ENCODE data around the gene IMMP1L.

IMMP1L gene

GRCh38 chr11:31493235-31493634, 16.2 kb downstream of the IMMP1L start:
- Histone ChIP-seq H3K36me3 (ENCODE audit: insufficient read depth, low read length) (no peaks in the 10 kb centered on the region; the same call in 1 of the 2 replicates), H3K9ac (ENCODE audit: low read depth, low read length) (no peak overlapping the region), H3K4me1 (ENCODE audit: insufficient read depth, low read length) (peaks cover 12% of the 10 kb centered on the region; the same call in 1 of the 2 replicates), H3K9me3 (ENCODE audit: control insufficient read depth, insufficient read depth, low read length) (no peaks in the 10 kb centered on the region; the same call in 1 of the 2 replicates)

- no peaks in the 10 kb centered on the region; the same call in 1 of the 2 replicates for H3K9me3 ChIP-seq (ENCODE audit: control insufficient read depth, insufficient read depth, low read length)
- no peak overlapping the region for H3K9ac ChIP-seq (ENCODE audit: low read depth, low read length)
- no peaks in the 10 kb centered on the region; the same call in 1 of the 2 replicates for H3K36me3 ChIP-seq (ENCODE audit: insufficient read depth, low read length)
- H3K4me1 ChIP-seq (ENCODE audit: insufficient read depth, low read length), result peaks cover 12% of the 10 kb centered on the region; the same call in 1 of the 2 replicates
Observed at GRCh38 chr11:31492320-31492913, 17.0 kb downstream of the IMMP1L start.

GRCh38 chr11:31487848-31488247, 21.6 kb downstream of the IMMP1L start:
- no peak overlapping the region for H3K9ac ChIP-seq (ENCODE audit: low read depth, low read length)
- no peaks in the 10 kb centered on the region for H3K9me3 ChIP-seq (ENCODE audit: control insufficient read depth, insufficient read depth, low read length)
- H3K4me1 ChIP-seq (ENCODE audit: insufficient read depth, low read length), result peaks cover 23% of the 10 kb centered on the region; the same call in 1 of the 2 replicates
- no peaks in the 10 kb centered on the region for H3K36me3 ChIP-seq (ENCODE audit: insufficient read depth, low read length)

DNA sequence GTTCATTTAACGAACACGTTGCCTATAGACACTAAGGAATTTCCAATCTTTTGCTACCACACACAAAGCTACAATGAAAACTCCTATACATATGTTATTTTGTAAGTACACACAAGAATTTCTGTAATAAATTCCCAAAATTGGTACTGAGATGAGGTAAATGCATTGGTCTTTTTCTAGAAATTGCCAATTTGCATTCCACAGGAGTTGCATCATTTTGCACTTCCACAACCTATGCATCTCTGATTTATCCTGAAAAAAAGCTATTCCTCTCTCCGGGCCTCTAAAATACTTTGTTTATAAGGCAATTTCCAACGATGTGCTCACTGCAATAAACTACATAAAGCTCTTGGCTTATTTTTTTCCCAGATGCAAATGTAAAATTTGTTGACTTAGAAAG, 24.9 kb downstream of the IMMP1L start:
- no peaks in the 10 kb centered on the region for H3K36me3 ChIP-seq (ENCODE audit: insufficient read depth, low read length)
- H3K4me1 ChIP-seq (ENCODE audit: insufficient read depth, low read length), result peaks cover 11% of the 10 kb centered on the region; the same call in 1 of the 2 replicates
- no peak overlapping the region for H3K9ac ChIP-seq (ENCODE audit: low read depth, low read length)
- no peaks in the 10 kb centered on the region for H3K9me3 ChIP-seq (ENCODE audit: control insufficient read depth, insufficient read depth, low read length)

DNA sequence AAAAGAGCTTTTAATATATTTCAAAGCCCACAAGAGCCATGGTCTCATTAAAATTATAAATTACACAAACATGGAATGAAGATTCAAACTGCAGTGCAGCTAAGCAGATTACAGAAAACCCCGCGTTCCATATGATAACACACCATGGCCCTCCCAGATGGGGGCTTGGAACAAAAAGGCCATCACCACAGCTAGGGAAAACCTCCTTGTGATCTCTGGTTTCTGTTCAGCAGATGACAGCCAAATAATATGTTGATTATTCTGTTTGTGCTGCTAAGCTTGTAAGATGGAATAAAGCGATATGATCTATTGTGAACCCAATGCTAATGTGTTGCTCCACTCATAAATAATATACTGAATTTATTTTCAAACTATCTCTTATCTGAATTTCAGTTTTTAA, 28.5 kb downstream of the IMMP1L start:
- H3K36me3 ChIP-seq (ENCODE audit: insufficient read depth, low read length), result no peaks in the 10 kb centered on the region
- H3K9ac ChIP-seq (ENCODE audit: low read depth, low read length), result no peak overlapping the region
- H3K4me1 ChIP-seq (ENCODE audit: insufficient read depth, low read length), result peaks cover 8% of the 10 kb centered on the region; the same call in 1 of the 2 replicates
- H3K9me3 ChIP-seq (ENCODE audit: control insufficient read depth, insufficient read depth, low read length), result no peaks in the 10 kb centered on the region

GRCh38 chr11:31479066-31479465, 30.4 kb downstream of the IMMP1L start:
- Histone ChIP-seq H3K9ac (ENCODE audit: low read depth, low read length) (no peak overlapping the region), H3K4me1 (ENCODE audit: insufficient read depth, low read length) (no peaks in the 10 kb centered on the region), H3K9me3 (ENCODE audit: control insufficient read depth, insufficient read depth, low read length) (no peaks in the 10 kb centered on the region), H3K36me3 (ENCODE audit: insufficient read depth, low read length) (no peaks in the 10 kb centered on the region)

- H3K9ac ChIP-seq (ENCODE audit: low read depth, low read length), result no peak overlapping the region
- H3K9me3 ChIP-seq (ENCODE audit: control insufficient read depth, insufficient read depth, low read length), result no peaks in the 10 kb centered on the region
- H3K36me3 ChIP-seq (ENCODE audit: insufficient read depth, low read length), result no peaks in the 10 kb centered on the region
- H3K4me1 ChIP-seq (ENCODE audit: insufficient read depth, low read length), result no peaks in the 10 kb centered on the region
Observed at GRCh38 chr11:31478223-31478590, 31.2 kb downstream of the IMMP1L start.

DNA sequence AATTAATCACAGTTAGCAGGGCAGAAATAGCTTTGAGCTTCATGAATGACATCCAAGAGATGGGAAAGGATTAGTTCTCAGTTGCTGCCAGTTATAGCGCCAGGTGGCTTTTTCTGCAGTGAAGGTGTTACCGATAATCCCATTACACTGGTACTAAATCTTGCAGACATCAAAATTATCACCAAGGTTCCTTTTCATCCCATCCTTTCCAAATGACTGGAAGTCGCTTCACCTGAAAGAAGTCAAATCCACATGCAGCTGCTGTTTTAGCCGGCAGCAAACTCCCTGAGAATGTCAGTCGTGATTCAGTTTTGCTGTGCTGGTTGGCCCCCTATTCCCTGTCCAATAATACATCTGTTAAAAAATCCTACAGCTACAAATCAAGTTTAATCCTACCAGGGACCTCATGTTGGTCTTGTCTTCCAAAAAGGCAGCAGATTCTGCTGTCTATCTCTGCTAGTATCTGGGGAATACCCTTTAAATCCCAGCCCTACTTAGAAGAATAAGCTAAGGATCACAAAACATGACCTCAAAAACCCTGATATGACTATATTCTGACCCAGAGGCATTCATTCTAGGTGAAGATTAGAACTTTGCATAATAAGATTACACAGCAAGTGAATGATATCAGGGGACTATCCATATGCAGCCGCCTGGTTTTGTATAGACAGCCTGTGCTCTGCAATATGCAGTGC, 31.7 kb downstream of the IMMP1L start:
- H3K9me3 ChIP-seq (ENCODE audit: control insufficient read depth, insufficient read depth, low read length), result no peaks in the 10 kb centered on the region
- H3K4me1 ChIP-seq (ENCODE audit: insufficient read depth, low read length), result no peaks in the 10 kb centered on the region
- no peaks in the 10 kb centered on the region for H3K36me3 ChIP-seq (ENCODE audit: insufficient read depth, low read length)
- no peak overlapping the region for H3K9ac ChIP-seq (ENCODE audit: low read depth, low read length)

- Histone ChIP-seq H3K9ac (ENCODE audit: low read depth, low read length) (no peak overlapping the region), H3K36me3 (ENCODE audit: insufficient read depth, low read length) (no peaks in the 10 kb centered on the region), H3K9me3 (ENCODE audit: control insufficient read depth, insufficient read depth, low read length) (no peaks in the 10 kb centered on the region), H3K4me1 (ENCODE audit: insufficient read depth, low read length) (no peaks in the 10 kb centered on the region)
Observed at GRCh38 chr11:31474083-31474482, 35.3 kb downstream of the IMMP1L start.

GRCh38 chr11:31464436-31464835, 45.0 kb downstream of the IMMP1L start:
- no peaks in the 10 kb centered on the region; the same call in 1 of the 2 replicates for H3K36me3 ChIP-seq (ENCODE audit: insufficient read depth, low read length)

GRCh38 chr11:31455177-31455576, 54.2 kb downstream of the IMMP1L start:
- Histone ChIP-seq H3K36me3 (ENCODE audit: insufficient read depth, low read length) (peaks cover 3% of the 10 kb centered on the region; the same call in 1 of the 2 replicates), H3K9ac (ENCODE audit: low read depth, low read length) (no peak overlapping the region), H3K4me1 (ENCODE audit: insufficient read depth, low read length) (no peaks in the 10 kb centered on the region), H3K9me3 (ENCODE audit: control insufficient read depth, insufficient read depth, low read length) (no peaks in the 10 kb centered on the region)

More at GRCh38 chr11:31464436-31464835, 45.0 kb downstream of the IMMP1L start:
- H3K9ac ChIP-seq (ENCODE audit: low read depth, low read length), result no peak overlapping the region
- no peaks in the 10 kb centered on the region for H3K4me1 ChIP-seq (ENCODE audit: insufficient read depth, low read length)
- H3K9me3 ChIP-seq (ENCODE audit: control insufficient read depth, insufficient read depth, low read length), result no peaks in the 10 kb centered on the region; the same call in 1 of the 2 replicates

- H3K36me3 ChIP-seq (ENCODE audit: insufficient read depth, low read length), result no peaks in the 10 kb centered on the region
- H3K9ac ChIP-seq (ENCODE audit: low read depth, low read length), result no peak overlapping the region
- H3K4me1 ChIP-seq (ENCODE audit: insufficient read depth, low read length), result no peaks in the 10 kb centered on the region
- H3K9me3 ChIP-seq (ENCODE audit: control insufficient read depth, insufficient read depth, low read length), result no peaks in the 10 kb centered on the region
Observed at GRCh38 chr11:31450841-31451240, 58.6 kb downstream of the IMMP1L start.

DNA sequence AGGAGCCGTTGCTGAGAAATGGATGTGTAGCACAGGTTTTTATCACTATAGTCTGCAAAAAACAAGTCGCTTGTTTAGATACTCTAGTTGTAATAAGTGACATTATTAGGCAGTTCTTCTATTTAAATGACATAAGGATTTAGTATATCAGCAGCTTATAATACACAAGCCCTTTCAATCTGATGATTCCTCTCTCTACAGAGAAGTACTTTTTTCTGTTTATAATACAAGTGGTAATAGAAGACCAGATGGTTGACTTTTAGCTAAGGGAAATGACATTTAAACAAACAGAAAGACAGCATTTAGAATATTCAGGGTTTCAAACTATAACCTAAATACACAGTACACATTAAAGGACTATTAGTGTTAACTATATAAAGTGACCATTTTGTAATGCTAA, 60.4 kb downstream of the IMMP1L start:
- Histone ChIP-seq H3K36me3 (ENCODE audit: insufficient read depth, low read length) (no peaks in the 10 kb centered on the region), H3K9ac (ENCODE audit: low read depth, low read length) (no peak overlapping the region), H3K9me3 (ENCODE audit: control insufficient read depth, insufficient read depth, low read length) (no peaks in the 10 kb centered on the region), H3K4me1 (ENCODE audit: insufficient read depth, low read length) (no peaks in the 10 kb centered on the region)

- Histone ChIP-seq H3K9me3 (ENCODE audit: control insufficient read depth, insufficient read depth, low read length) (no peaks in the 10 kb centered on the region), H3K36me3 (ENCODE audit: insufficient read depth, low read length) (no peaks in the 10 kb centered on the region), H3K9ac (ENCODE audit: low read depth, low read length) (no peak overlapping the region), H3K4me1 (ENCODE audit: insufficient read depth, low read length) (no peaks in the 10 kb centered on the region; the same call in 1 of the 2 replicates)
Observed at GRCh38 chr11:31445621-31446020, 63.8 kb downstream of the IMMP1L start.

DNA sequence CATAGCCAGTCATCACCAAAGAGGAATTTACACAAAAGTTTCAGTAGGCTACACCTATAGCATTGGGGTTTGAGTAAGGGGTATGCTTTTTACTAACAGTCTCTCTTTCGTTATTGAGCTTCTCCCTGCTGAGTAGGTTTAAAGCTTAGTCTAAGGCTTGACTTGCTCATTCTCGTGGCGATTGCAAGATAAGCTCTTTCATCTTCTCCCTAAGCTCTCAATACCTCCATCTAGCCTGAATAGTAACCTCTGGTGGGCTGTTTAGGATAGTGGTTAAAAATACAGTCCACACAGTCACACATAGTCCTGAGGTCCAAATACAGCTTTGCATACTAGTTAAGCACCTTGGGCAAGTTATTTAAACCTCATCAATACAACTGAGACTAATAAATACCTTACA, 65.6 kb downstream of the IMMP1L start:
- Histone ChIP-seq H3K9me3 (ENCODE audit: control insufficient read depth, insufficient read depth, low read length) (no peaks in the 10 kb centered on the region), H3K36me3 (ENCODE audit: insufficient read depth, low read length) (no peaks in the 10 kb centered on the region), H3K9ac (ENCODE audit: low read depth, low read length) (no peak overlapping the region), H3K4me1 (ENCODE audit: insufficient read depth, low read length) (no peaks in the 10 kb centered on the region; the same call in 1 of the 2 replicates)

Measured in ES-I3 (cell line).